ENCODE results near the gene FBXO45. TPM values are rescaled to one million over a fixed set of nuclear protein-coding genes. Genes with fewer than 3 reads are reported as not detected.

Gene FBXO45
- total and polyA plus RNA-seq, 9 of the 15 experiments (the other 6 are each of a cell fraction or from before 2014, with no cell fraction given): 15.2 to 52.8 (median 37.0) TPM

DNA sequence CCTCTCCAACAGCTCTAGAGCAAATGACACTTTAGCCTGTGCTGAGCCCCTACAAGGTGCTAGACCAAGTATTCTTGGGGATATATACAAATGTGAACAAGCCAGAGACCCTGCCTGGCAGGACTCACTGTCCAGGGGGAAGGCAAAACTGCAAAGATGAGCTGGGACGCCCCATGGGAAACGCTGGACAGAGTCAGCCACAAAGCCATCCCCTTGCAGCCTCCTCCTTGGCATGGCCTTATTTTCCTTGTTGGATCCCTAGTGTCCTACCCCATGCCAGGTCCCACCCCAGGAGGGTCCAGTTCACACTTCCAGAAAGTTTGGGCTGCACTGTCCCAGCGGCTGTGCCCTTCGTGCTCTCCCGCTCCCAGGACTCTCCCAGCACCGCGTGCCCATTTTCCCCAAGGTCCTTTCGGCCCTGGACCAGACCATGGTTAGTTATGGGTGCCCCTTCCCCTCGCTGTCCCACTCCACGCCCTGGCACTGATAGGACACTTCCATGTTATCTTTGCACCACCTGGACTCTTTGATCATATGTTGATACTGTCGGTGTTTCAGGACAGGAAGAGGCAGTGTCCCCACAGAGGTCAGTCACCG lies 65.2 kb downstream of the FBXO45 start (continued):
- no peak for TF ChIP-seq NEUROD1 (IDR thresholded peaks at IDR 0.05; ENCODE audit: borderline replicate concordance, low read depth, low read length, partially characterized antibody)
- TF ChIP-seq ZNF830 (CRISPR knock-in tag; IDR thresholded peaks at IDR 0.05): 0 out of 2 replicates have a peak, but pooled peaks have one; percentile 83
- TF ChIP-seq, protein P1, sequence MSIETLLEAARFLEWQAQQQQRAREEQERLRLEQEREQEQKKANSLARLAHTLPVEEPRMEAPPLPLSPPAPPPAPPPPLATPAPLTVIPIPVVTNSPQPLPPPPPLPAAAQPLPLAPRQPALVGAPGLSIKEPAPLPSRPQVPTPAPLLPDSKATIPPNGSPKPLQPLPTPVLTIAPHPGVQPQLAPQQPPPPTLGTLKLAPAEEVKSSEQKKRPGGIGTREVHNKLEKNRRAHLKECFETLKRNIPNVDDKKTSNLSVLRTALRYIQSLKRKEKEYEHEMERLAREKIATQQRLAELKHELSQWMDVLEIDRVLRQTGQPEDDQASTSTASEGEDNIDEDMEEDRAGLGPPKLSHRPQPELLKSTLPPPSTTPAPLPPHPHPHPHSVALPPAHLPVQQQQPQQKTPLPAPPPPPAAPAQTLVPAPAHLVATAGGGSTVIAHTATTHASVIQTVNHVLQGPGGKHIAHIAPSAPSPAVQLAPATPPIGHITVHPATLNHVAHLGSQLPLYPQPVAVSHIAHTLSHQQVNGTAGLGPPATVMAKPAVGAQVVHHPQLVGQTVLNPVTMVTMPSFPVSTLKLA (conservative IDR thresholded peaks at IDR 0.05): no peak
- no peak for TF ChIP-seq TAF15 (IDR thresholded peaks at IDR 0.05; ENCODE audit: low read depth, low read length)
- TF ChIP-seq NR2C1 (IDR thresholded peaks at IDR 0.05): no peak
- no peak for TF ChIP-seq NR2C1 (tag; IDR thresholded peaks at IDR 0.05)
- TF ChIP-seq, protein P2, sequence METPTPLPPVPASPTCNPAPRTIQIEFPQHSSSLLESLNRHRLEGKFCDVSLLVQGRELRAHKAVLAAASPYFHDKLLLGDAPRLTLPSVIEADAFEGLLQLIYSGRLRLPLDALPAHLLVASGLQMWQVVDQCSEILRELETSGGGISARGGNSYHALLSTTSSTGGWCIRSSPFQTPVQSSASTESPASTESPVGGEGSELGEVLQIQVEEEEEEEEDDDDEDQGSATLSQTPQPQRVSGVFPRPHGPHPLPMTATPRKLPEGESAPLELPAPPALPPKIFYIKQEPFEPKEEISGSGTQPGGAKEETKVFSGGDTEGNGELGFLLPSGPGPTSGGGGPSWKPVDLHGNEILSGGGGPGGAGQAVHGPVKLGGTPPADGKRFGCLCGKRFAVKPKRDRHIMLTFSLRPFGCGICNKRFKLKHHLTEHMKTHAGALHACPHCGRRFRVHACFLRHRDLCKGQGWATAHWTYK (CRISPR knock-in tag; IDR thresholded peaks at IDR 0.05): peak; percentile 69; the same call in 1 of the 2 replicates
- no peak for TF ChIP-seq ZNF23 (CRISPR knock-in tag; IDR thresholded peaks at IDR 0.05)
- no peak for TF ChIP-seq FIP1L1 (IDR thresholded peaks at IDR 0.05; ENCODE audit: low read depth, low read length, poor library complexity, severe bottlenecking)
- TF ChIP-seq NR2F6 (CRISPR knock-in tag; IDR thresholded peaks at IDR 0.05): no peak
- TF ChIP-seq, protein P3, sequence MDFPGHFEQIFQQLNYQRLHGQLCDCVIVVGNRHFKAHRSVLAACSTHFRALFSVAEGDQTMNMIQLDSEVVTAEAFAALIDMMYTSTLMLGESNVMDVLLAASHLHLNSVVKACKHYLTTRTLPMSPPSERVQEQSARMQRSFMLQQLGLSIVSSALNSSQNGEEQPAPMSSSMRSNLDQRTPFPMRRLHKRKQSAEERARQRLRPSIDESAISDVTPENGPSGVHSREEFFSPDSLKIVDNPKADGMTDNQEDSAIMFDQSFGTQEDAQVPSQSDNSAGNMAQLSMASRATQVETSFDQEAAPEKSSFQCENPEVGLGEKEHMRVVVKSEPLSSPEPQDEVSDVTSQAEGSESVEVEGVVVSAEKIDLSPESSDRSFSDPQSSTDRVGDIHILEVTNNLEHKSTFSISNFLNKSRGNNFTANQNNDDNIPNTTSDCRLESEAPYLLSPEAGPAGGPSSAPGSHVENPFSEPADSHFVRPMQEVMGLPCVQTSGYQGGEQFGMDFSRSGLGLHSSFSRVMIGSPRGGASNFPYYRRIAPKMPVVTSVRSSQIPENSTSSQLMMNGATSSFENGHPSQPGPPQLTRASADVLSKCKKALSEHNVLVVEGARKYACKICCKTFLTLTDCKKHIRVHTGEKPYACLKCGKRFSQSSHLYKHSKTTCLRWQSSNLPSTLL (IDR thresholded peaks at IDR 0.05): no peak
- 0 out of 2 replicates have a peak, but pooled peaks have one; percentile 12 for TF ChIP-seq ZC3H4 (CRISPR knock-in tag; IDR thresholded peaks at IDR 0.05; ENCODE audit: borderline replicate concordance)
- no peak for TF ChIP-seq COPS2 (conservative IDR thresholded peaks at IDR 0.05)
- no peak for TF ChIP-seq TEAD4 (IDR thresholded peaks at IDR 0.05; ENCODE audit: low read length)
- TF ChIP-seq TEAD4 (CRISPR knock-in tag; IDR thresholded peaks at IDR 0.05; ENCODE audit: borderline replicate concordance): no peak
- TF ChIP-seq TBP (optimal IDR thresholded peaks at IDR 0.05; ENCODE audit: low read depth, low read length): no peak
- no peak for TF ChIP-seq ELF4 (CRISPR knock-in tag; IDR thresholded peaks at IDR 0.05)
- TF ChIP-seq NCOR1 (IDR thresholded peaks at IDR 0.05): no peak
- TF ChIP-seq RNF2 (IDR thresholded peaks at IDR 0.05): no peak
- TF ChIP-seq, protein P4, sequence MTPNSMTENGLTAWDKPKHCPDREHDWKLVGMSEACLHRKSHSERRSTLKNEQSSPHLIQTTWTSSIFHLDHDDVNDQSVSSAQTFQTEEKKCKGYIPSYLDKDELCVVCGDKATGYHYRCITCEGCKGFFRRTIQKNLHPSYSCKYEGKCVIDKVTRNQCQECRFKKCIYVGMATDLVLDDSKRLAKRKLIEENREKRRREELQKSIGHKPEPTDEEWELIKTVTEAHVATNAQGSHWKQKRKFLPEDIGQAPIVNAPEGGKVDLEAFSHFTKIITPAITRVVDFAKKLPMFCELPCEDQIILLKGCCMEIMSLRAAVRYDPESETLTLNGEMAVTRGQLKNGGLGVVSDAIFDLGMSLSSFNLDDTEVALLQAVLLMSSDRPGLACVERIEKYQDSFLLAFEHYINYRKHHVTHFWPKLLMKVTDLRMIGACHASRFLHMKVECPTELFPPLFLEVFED (CRISPR knock-in tag; conservative IDR thresholded peaks at IDR 0.05): no peak
- peak; percentile 66 for TF ChIP-seq TCF3 (CRISPR knock-in tag; IDR thresholded peaks at IDR 0.05)
